ENCODE results near the gene LMF1.

DNA sequence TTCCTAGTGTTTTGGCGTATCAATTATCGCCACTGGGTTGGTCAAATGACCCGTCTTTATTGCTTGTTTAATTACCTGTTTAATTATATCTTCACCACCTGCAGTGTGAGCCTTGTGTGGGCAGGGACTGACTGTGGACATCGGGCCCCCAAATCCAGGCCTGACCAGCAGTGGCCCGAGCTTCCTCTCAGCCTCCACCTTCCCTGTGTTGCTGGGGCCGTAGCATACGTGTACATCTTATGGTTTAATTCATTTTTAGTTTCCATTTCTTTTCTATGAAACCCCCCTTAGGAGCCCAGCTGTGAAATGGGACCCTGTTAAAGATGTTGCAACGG, 1.2 kb upstream of the LMF1 start:
- TF ChIP-seq PCBP1 (IDR thresholded peaks at IDR 0.05; ENCODE audit: low read depth, low read length, poor library complexity, severe bottlenecking): no peak
- TF ChIP-seq FOSL1 (tag; conservative IDR thresholded peaks at IDR 0.05): no peak
- TF ChIP-seq, protein P1, sequence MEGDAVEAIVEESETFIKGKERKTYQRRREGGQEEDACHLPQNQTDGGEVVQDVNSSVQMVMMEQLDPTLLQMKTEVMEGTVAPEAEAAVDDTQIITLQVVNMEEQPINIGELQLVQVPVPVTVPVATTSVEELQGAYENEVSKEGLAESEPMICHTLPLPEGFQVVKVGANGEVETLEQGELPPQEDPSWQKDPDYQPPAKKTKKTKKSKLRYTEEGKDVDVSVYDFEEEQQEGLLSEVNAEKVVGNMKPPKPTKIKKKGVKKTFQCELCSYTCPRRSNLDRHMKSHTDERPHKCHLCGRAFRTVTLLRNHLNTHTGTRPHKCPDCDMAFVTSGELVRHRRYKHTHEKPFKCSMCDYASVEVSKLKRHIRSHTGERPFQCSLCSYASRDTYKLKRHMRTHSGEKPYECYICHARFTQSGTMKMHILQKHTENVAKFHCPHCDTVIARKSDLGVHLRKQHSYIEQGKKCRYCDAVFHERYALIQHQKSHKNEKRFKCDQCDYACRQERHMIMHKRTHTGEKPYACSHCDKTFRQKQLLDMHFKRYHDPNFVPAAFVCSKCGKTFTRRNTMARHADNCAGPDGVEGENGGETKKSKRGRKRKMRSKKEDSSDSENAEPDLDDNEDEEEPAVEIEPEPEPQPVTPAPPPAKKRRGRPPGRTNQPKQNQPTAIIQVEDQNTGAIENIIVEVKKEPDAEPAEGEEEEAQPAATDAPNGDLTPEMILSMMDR (IDR thresholded peaks at IDR 0.05 in 2 of 3, conservative IDR thresholded peaks at IDR 0.05 in 1 of 3; ENCODE audit: insufficient read depth in 2 of 3, low read depth in 1 of 3, low read length in 3 of 3): no peak
- TF ChIP-seq SIN3A (IDR thresholded peaks at IDR 0.05; ENCODE audit: borderline replicate concordance in 2 of 2, control insufficient read depth in 1 of 2, low read depth in 2 of 2, low read length in 2 of 2): no peak
- no peak for TF ChIP-seq TGIF2 (CRISPR knock-in tag; IDR thresholded peaks at IDR 0.05)
- no peak for TF ChIP-seq GATA2 (CRISPR knock-in tag; IDR thresholded peaks at IDR 0.05)
- TF ChIP-seq, protein P2, sequence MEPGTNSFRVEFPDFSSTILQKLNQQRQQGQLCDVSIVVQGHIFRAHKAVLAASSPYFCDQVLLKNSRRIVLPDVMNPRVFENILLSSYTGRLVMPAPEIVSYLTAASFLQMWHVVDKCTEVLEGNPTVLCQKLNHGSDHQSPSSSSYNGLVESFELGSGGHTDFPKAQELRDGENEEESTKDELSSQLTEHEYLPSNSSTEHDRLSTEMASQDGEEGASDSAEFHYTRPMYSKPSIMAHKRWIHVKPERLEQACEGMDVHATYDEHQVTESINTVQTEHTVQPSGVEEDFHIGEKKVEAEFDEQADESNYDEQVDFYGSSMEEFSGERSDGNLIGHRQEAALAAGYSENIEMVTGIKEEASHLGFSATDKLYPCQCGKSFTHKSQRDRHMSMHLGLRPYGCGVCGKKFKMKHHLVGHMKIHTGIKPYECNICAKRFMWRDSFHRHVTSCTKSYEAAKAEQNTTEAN (CRISPR knock-in tag; IDR thresholded peaks at IDR 0.05): no peak
- no peak for TF ChIP-seq RAD21 (CRISPR knock-in tag; conservative IDR thresholded peaks at IDR 0.05 in 1 of 2, IDR thresholded peaks at IDR 0.05 in 1 of 2)
- TF ChIP-seq ZSCAN29 (IDR thresholded peaks at IDR 0.05): no peak

Data from K562 (cell line).